ENCODE results near the gene COMP. TPM values are rescaled to one million over a fixed set of nuclear protein-coding genes. Genes with fewer than 3 reads are reported as not detected.
A peak's percentile ranks its signal among the peaks of the same experiment; 100 is the strongest.

COMP gene
- total RNA-seq, 1 experiment from 2014 or later: not detected

DNA sequence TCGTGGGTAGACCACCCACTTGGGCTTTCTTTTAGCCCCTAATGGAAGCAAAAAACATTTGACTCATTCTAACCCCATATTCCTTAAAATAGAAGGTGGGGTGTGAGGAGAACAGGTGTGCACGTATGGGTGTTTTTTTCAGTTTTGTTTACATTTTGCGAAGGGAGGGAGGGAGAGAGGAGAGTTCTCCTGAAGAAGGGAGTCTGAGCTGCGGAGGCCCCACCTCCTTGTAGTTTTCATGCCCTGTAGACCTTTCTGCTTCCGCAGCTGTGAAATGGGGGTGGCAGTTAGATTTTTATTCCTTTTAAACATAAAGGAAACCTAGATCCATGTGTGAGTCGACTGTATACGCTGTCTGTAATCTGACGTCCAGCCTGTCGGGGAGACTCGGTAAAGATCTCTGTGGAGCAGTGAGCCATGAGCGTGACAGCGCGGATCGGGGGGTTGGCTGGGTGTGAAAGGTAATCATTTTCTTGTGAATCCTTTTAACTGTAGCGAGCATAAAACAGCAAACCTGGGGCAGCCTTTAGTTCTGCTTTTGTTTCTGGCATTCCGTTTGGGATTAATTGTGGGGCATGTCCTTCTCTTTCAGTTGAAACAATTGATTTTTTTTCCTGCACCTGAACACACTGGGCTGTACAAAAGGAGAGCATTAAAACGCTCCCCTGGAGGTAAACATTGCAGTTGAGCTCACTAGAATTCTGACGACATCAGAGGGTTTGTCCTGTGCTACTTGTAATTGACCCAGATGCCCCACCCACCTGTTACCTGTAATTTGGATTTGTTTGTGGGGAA is 42.9 kb upstream of the COMP start:
- TF ChIP-seq, protein P1, sequence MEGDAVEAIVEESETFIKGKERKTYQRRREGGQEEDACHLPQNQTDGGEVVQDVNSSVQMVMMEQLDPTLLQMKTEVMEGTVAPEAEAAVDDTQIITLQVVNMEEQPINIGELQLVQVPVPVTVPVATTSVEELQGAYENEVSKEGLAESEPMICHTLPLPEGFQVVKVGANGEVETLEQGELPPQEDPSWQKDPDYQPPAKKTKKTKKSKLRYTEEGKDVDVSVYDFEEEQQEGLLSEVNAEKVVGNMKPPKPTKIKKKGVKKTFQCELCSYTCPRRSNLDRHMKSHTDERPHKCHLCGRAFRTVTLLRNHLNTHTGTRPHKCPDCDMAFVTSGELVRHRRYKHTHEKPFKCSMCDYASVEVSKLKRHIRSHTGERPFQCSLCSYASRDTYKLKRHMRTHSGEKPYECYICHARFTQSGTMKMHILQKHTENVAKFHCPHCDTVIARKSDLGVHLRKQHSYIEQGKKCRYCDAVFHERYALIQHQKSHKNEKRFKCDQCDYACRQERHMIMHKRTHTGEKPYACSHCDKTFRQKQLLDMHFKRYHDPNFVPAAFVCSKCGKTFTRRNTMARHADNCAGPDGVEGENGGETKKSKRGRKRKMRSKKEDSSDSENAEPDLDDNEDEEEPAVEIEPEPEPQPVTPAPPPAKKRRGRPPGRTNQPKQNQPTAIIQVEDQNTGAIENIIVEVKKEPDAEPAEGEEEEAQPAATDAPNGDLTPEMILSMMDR (IDR thresholded peaks at IDR 0.05; ENCODE audit: unreplicated experiment): no peak
- intact Hi-C loops (cut with micrococcal nuclease; ENCODE audit: unreplicated experiment): no loop called here
- peak overlapping the region; percentile 88 for H3K27ac Mint-ChIP-seq (ENCODE audit: unreplicated experiment)
- no TSS peak for BruUV-seq (replicated peaks)
- CTCF ChIA-PET: no interaction called here
- peaks cover 15% of the 10 kb centered on the region for H3K4me1 Mint-ChIP-seq (ENCODE audit: low read depth, unreplicated experiment)
- no peaks in the 10 kb centered on the region for H3K9me3 Mint-ChIP-seq (ENCODE audit: low read depth, unreplicated experiment)
- peaks cover 31% of the 10 kb centered on the region for H3K36me3 Mint-ChIP-seq (ENCODE audit: insufficient read depth, unreplicated experiment)
- peak; percentile 10 for DNase-seq
- H3K27me3 Mint-ChIP-seq (ENCODE audit: unreplicated experiment): no peaks in the 10 kb centered on the region
- H3K4me3 Mint-ChIP-seq (ENCODE audit: low read depth, unreplicated experiment): peak overlapping the region; percentile 91

DNA sequence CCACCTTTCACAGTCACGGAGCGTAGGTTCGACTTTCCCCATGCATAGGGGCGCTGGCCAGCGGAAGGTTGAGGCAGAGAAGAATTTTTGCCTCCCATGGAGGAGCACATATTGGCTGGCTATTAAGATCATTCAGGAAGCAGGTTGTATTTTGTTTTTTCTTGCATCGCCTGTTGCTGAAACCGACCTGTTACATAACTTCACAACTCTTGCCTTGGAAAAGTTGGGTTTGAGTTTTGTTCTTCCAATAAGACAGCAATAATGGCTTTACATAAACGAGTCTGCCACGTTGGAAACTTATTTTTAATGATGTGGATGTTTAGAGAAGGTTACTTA is 42.0 kb upstream of the COMP start:
- Mint-ChIP-seq H3K27ac (ENCODE audit: unreplicated experiment) (peak overlapping the region; percentile 87), H3K4me1 (ENCODE audit: low read depth, unreplicated experiment) (peaks cover 15% of the 10 kb centered on the region), H3K4me3 (ENCODE audit: low read depth, unreplicated experiment) (peak overlapping the region; percentile 91), H3K36me3 (ENCODE audit: insufficient read depth, unreplicated experiment) (peaks cover 28% of the 10 kb centered on the region), H3K27me3 (ENCODE audit: unreplicated experiment) (no peaks in the 10 kb centered on the region), H3K9me3 (ENCODE audit: low read depth, unreplicated experiment) (no peaks in the 10 kb centered on the region)
- TF ChIP-seq, protein P1 (IDR thresholded peaks at IDR 0.05; ENCODE audit: unreplicated experiment): no peak
- intact Hi-C loops (cut with micrococcal nuclease; ENCODE audit: unreplicated experiment): no loop called here
- CTCF ChIA-PET: interaction anchor here (1.5 kb wide), 1 partner anchor 14 kb away, joined by 3 read pairs; no protein-coding TSS in a partner anchor
- no TSS peak for BruUV-seq (replicated peaks)
- DNase-seq: no peak

DNA sequence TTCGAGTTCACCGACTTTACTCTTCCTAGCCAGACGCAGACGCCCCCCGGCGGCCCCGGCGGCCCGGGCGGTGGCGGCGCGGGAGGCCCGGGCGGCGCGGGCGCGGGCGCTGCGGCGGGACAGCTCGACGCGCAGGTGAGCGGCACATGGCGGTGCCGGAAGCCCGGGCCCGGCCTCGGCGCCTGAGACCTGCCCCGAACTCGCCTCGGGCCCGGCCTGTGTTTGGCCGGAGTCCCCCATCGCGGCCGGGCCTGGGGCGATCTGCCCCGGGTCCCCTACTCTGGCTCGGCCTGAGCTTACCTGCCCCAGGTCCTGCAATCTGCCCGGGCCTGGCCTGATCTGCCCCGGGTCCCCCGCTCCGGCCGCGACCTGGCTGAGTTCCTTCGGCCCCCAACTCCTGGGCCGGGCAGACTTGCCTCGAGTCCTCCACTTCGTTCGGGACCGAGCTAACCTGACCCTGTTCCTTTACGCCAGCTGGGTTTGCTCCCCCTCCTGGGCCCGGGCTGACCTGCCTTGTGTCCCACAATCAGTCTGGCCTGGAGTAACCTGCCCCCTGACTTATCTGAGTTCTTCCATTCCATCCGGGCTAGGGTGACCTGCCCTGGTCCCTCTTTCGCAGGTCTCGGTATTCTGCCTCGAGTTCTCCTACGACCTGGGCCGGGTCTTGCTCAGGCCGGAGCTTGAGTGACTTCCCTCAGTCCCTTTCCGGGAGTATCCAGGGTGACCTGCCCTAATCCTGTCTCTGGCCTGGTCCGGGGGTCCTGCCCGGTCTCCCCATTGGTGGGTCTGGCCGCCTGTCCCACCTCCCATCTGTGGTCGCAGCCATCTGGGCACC is 41.4 kb upstream of the COMP start:
- Mint-ChIP-seq H3K27ac (ENCODE audit: unreplicated experiment) (peak overlapping the region; percentile 87), H3K4me3 (ENCODE audit: low read depth, unreplicated experiment) (peak overlapping the region; percentile 91), H3K4me1 (ENCODE audit: low read depth, unreplicated experiment) (peaks cover 10% of the 10 kb centered on the region), H3K36me3 (ENCODE audit: insufficient read depth, unreplicated experiment) (peaks cover 23% of the 10 kb centered on the region), H3K9me3 (ENCODE audit: low read depth, unreplicated experiment) (no peaks in the 10 kb centered on the region), H3K27me3 (ENCODE audit: unreplicated experiment) (peaks cover 2% of the 10 kb centered on the region)
- intact Hi-C loops (cut with micrococcal nuclease; ENCODE audit: unreplicated experiment): no loop called here
- CTCF ChIA-PET: interaction anchor here (0.5 to 1.5 kb wide), 4 partner anchors 15 to 327 kb away, joined by 3 to 4 read pairs (median 3); no protein-coding TSS in a partner anchor
- DNase-seq: peak; percentile 29
- TF ChIP-seq, protein P1 (IDR thresholded peaks at IDR 0.05; ENCODE audit: unreplicated experiment): no peak
- BruUV-seq (replicated peaks): TSS peak; percentile 34

DNA sequence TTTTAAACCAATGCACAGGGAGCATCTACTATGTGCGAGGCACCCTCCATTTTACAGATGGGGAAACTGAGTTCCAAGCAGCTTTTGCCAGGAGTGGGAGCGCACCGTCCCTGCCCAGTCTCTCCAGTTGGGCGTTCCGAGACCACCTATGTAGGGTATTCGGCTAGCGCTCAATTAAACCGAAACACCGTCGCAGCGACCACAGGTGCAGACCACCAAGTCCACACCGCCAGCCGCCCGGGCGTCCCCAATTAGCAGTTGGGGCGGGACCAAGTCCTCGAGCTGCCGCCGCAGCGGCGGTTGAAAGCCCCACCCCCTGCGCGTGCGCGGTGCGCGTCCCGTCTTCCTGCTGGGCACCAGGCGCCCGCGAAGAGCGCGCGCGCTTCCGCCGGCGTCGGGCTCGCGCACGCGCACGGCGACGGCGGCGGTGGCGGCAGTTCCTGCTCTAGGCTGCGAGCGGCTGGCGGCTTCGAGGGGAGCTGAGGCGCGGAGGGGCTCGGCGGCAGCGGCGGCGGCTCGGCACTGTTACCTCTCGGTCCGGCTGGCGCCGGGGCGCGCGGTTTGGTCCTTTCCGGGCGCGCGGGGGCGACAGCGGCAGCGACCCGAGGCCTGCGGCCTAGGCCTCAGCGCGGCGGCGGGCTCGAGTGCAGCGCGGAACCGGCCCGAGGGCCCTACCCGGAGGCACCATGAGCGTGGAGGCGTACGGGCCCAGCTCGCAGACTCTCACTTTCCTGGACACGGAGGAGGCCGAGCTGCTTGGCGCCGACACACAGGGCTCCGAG is 40.6 kb upstream of the COMP start, which contains the start of gene UPF1:
TSS of gene UPF1 (plus strand) at position 436 of the 782 bp plus-strand sequence. CDS start at position 687, 251 bp downstream.
- CTCF ChIA-PET: interaction anchor here (0.5 to 1.5 kb wide), 4 partner anchors 15 to 327 kb away, joined by 3 to 4 read pairs (median 3); no protein-coding TSS in a partner anchor
- H3K27ac Mint-ChIP-seq (ENCODE audit: unreplicated experiment): peak within 1 kb of the TSS; percentile 87
- H3K4me3 Mint-ChIP-seq (ENCODE audit: low read depth, unreplicated experiment): peak within 1 kb of the TSS; percentile 91
- TF ChIP-seq, protein P1 (IDR thresholded peaks at IDR 0.05; ENCODE audit: unreplicated experiment): no peak
- BruUV-seq (replicated peaks): no TSS peak
- peak; percentile 93 for DNase-seq
- H3K4me1 Mint-ChIP-seq (ENCODE audit: low read depth, unreplicated experiment): peaks cover 9% of the 10 kb centered on the region
- no peaks in the 10 kb centered on the region for H3K9me3 Mint-ChIP-seq (ENCODE audit: low read depth, unreplicated experiment)
- intact Hi-C loops (cut with micrococcal nuclease; ENCODE audit: unreplicated experiment): no loop called here
- peaks cover 23% of the 10 kb centered on the region for H3K36me3 Mint-ChIP-seq (ENCODE audit: insufficient read depth, unreplicated experiment)
- H3K27me3 Mint-ChIP-seq (ENCODE audit: unreplicated experiment): peaks cover 8% of the 10 kb centered on the region

All from Calu3 (cell line).